GM12878 (cell line): ENCODE results near the gene KLRK1. TPM values are rescaled to one million over a fixed set of nuclear protein-coding genes. Genes with fewer than 3 reads are reported as not detected.

Experiments used
- ATAC-seq: fragments of 200-7000 bp; cut with Tn5 transposase; 3 replicates; pipeline ENCODE4 v1.9.1; 2020; ENCODE audit warnings: mild to moderate bottlenecking, moderate library complexity
- BruUV-seq: library from RNA; stranded (reverse); fragments of 400-500 nt; replicated peaks from 2 replicates; lab custom pipeline; 2021; lab: Mats Ljungman, UMichigan
- CTCF ChIA-PET: fragments of 300-600 bp; sonication (Branson Sonifier 250); formaldehyde crosslinking; extraction: SDS; loops from one replicate; lab custom pipeline; 2021; ENCODE audit warnings: inconsistent platforms; lab: Yijun Ruan, JAX
- POLR2A ChIA-PET: fragments of 350-600 bp; formaldehyde crosslinking; extraction: SDS; loops from one replicate; lab custom pipeline; 2021; ENCODE audit warnings: inconsistent platforms; lab: Charles Lee
- RAD21 ChIA-PET: fragments of 300-600 bp; sonication (Branson Sonifier 250); formaldehyde crosslinking; loops from one replicate; lab custom pipeline; 2023; ENCODE audit warnings: antibody characterized with exemption; ENCODE audit not compliant: unreplicated experiment; lab: Charles Lee
- SMC1A ChIA-PET: fragments of 300-600 bp; sonication (Branson Sonifier 250); formaldehyde crosslinking; loops from one replicate; lab custom pipeline; 2023; ENCODE audit not compliant: unreplicated experiment, uncharacterized antibody; lab: Charles Lee
- DNase-seq: peaks from one replicate; pipeline ENCODE4 v3.0.0-alpha.2; 2011; ENCODE audit warnings: low read depth, low spot score
- FAIRE-seq: peaks from 3 replicates; lab custom pipeline; 2011; peaks lifted over from hg19 to GRCh38; lab: Jason Lieb, UNC
- H2AFZ ChIP-seq: 2 replicates; pipeline ENCODE4 v1.6.0; 2011; ENCODE audit warnings: low read depth, low read length, control low read depth; ENCODE audit not compliant: control insufficient read depth
- H3K27ac ChIP-seq: 2 replicates; pipeline ENCODE4 v1.5.1; 2011; ENCODE audit warnings: control low read depth; ENCODE audit not compliant: control insufficient read depth, insufficient read depth
- H3K27me3 ChIP-seq, 2 experiments: replicated peaks in 1 of 2; 2 replicates each; pipeline versions ENCODE4 v1.6.0 to v1.6.1; 2011; ENCODE audit warnings: low read length in 1 of 2; ENCODE audit not compliant: control insufficient read depth in 2 of 2, insufficient read depth in 2 of 2
- H3K36me3 ChIP-seq, 2 experiments: 2 replicates each; pipeline ENCODE4 v1.5.1; 2011; ENCODE audit warnings: low read length in 1 of 2; ENCODE audit not compliant: control insufficient read depth in 2 of 2, insufficient read depth in 2 of 2
- H3K4me1 ChIP-seq: 2 replicates; pipeline ENCODE4 v1.6.1; 2011; ENCODE audit warnings: mild to moderate bottlenecking, low read length, moderate library complexity, mixed read lengths; ENCODE audit not compliant: control insufficient read depth, insufficient read depth
- H3K4me2 ChIP-seq: 2 replicates; pipeline ENCODE4 v1.6.0; 2011; ENCODE audit warnings: control low read depth; ENCODE audit not compliant: control insufficient read depth, insufficient read depth
- H3K4me3 ChIP-seq: fragments of 200-600 bp; sonication (generic); 2 replicates; pipeline ENCODE4 v1.5.1; 2016
- H3K79me2 ChIP-seq: 2 replicates; pipeline ENCODE4 v1.6.0; 2011; ENCODE audit warnings: low read length; ENCODE audit not compliant: control insufficient read depth, insufficient read depth
- H3K9ac ChIP-seq: 2 replicates; pipeline ENCODE4 v1.8.0; 2011; ENCODE audit warnings: low read length, control low read depth, mixed read lengths; ENCODE audit not compliant: control insufficient read depth, insufficient read depth
- H3K9me3 ChIP-seq: replicated peaks from 3 replicates; pipeline ENCODE4 v1.5.1; 2011; ENCODE audit warnings: mild to moderate bottlenecking, low read length; ENCODE audit not compliant: control insufficient read depth, insufficient read depth
- H4K20me1 ChIP-seq: 2 replicates; pipeline ENCODE4 v1.6.0; 2011; ENCODE audit not compliant: control insufficient read depth, insufficient read depth
- ASH2L ChIP-seq: fragments of 300-600, 200-600 bp; sonication (generic); IDR thresholded peaks from 2 replicates; pipeline ENCODE4 v1.6.1; 2017; ENCODE audit warnings: low read depth, mild to moderate bottlenecking, borderline replicate concordance
- CREM ChIP-seq: IDR thresholded peaks from 2 replicates; pipeline ENCODE4 v1.6.1; 2014; ENCODE audit warnings: antibody characterized with exemption, low read depth
- E2F4 ChIP-seq: IDR thresholded peaks from 2 replicates; pipeline ENCODE4 v1.6.1; 2012; ENCODE audit warnings: low read depth, low read length, improper control_type of control experiment
- ETV6 ChIP-seq, 2 experiments: fragments of 450-650 bp in 1 of 2; IDR thresholded peaks in 1 of 2; conservative IDR thresholded peaks in 1 of 2; 2 replicates each; pipeline ENCODE4 v1.6.1; 2014; ENCODE audit warnings: antibody characterized with exemption in 1 of 2, borderline replicate concordance in 1 of 2, low read depth in 1 of 2, mild to moderate bottlenecking in 1 of 2, moderate library complexity in 1 of 2
- FOS ChIP-seq: IDR thresholded peaks from 3 replicates; pipeline ENCODE4 v1.6.1; 2011; ENCODE audit warnings: borderline replicate concordance; ENCODE audit not compliant: insufficient read length; ENCODE audit errors: extremely low read depth
- GABPA ChIP-seq: IDR thresholded peaks from 2 replicates; pipeline ENCODE4 v1.6.1; 2014; ENCODE audit warnings: antibody characterized with exemption, low read depth, mild to moderate bottlenecking, inconsistent platforms
- NBN ChIP-seq: fragments of 450-650 bp; IDR thresholded peaks from 2 replicates; pipeline ENCODE4 v1.6.1; 2016
- NR2C2 ChIP-seq: IDR thresholded peaks from 2 replicates; pipeline ENCODE4 v1.6.1; 2011; ENCODE audit warnings: borderline replicate concordance, low read depth; ENCODE audit not compliant: control insufficient read depth, insufficient read length
- NRF1 ChIP-seq: conservative IDR thresholded peaks from 2 replicates; pipeline ENCODE4 v1.6.1; 2011; ENCODE audit warnings: mild to moderate bottlenecking, low read depth, low read length, improper control_type of control experiment
- RELB ChIP-seq: fragments of 450-650 bp; IDR thresholded peaks from 2 replicates; pipeline ENCODE4 v1.6.1; 2017; ENCODE audit warnings: low read depth, mild to moderate bottlenecking, moderate library complexity
- RUNX3 ChIP-seq: IDR thresholded peaks from 2 replicates; pipeline ENCODE4 v1.6.1; 2012; ENCODE audit warnings: low read length, inconsistent platforms
- SIX5 ChIP-seq: IDR thresholded peaks from 2 replicates; pipeline ENCODE4 v1.6.1; 2011; ENCODE audit warnings: mild to moderate bottlenecking, low read depth, low read length, moderate library complexity; ENCODE audit not compliant: severe bottlenecking
- SP1 ChIP-seq: IDR thresholded peaks from one replicate; pipeline ENCODE4 v1.6.1; 2011; ENCODE audit warnings: low read depth, low read length
- SPI1 ChIP-seq: IDR thresholded peaks from 2 replicates; pipeline ENCODE4 v1.6.1; 2011; ENCODE audit warnings: low read depth, mild to moderate bottlenecking, low read length, moderate library complexity, borderline replicate concordance; ENCODE audit not compliant: insufficient read depth
- STAT3 ChIP-seq: IDR thresholded peaks from 2 replicates; pipeline ENCODE4 v1.6.1; 2011; ENCODE audit warnings: low read depth, low read length, improper control_type of control experiment
- WRNIP1 ChIP-seq: IDR thresholded peaks from 2 replicates; pipeline ENCODE4 v1.6.1; 2011; ENCODE audit warnings: low read depth, low read length, improper control_type of control experiment, borderline replicate concordance
- WGBS: methylation state at CpG from one replicate; pipeline ENCODE4 v1.1.6; 2016; ENCODE audit warnings: low lambda C conversion rate; ENCODE audit not compliant: insufficient replicate concordance, insufficient coverage; ENCODE audit errors: missing lambda C conversion rate; 5-methylcytosine and 5-hydroxymethylcytosine counted together
- in situ Hi-C: fragments of 300-500 bp; cut with MboI; formaldehyde crosslinking; loops from 9 replicates; pipeline ENCODE4 v1.14.3; 2018; ENCODE audit warnings: mixed read lengths
- intact Hi-C: fragments of 100-400 bp; cut with micrococcal nuclease; formaldehyde crosslinking; loops from one replicate; pipeline ENCODE4 v1.14.2; 2022; ENCODE audit not compliant: unreplicated experiment
- polyA plus RNA-seq, 11 experiments: library from polyadenylated mRNA; depleted of rRNA in 4 of 11; unstranded in 6 of 11; stranded (reverse) in 5 of 11; fragments of >200 nt; fragmentation: Nextera tagmentation in 4 of 11; fragmentation: Illumina TruSeq in 1 of 11; extraction: Ambion mirVana in 4 of 11; extraction: Trizol in 1 of 11; gene quantifications; 1 replicate in 1 of 11; 2 replicates in 10 of 11; pipeline versions ENCODE4 v1.2.1 to v1.2.3, GENCODE V29; 2011 to 2016; ENCODE audit warnings: inconsistent platforms in 2 of 11, missing spikeins in 2 of 11, low read depth in 1 of 11
- total RNA-seq, 4 experiments: library from RNA; depleted of rRNA in 3 of 4; stranded (reverse); fragments of >200 nt in 3 of 4; fragmentation: Illumina TruSeq in 1 of 4; extraction: Trizol in 1 of 4; gene quantifications; 2 replicates each; pipeline versions ENCODE4 v1.2.1 to v1.2.3, GENCODE V29; 2013 to 2021
- TF ChIP-seq, protein P1 (sequence below): fragments of 150-350 bp; IDR thresholded peaks from 2 replicates; pipeline ENCODE4 v1.6.1; 2014; ENCODE audit warnings: mild to moderate bottlenecking, low read depth, low read length

The KLRK1 gene
- total and polyA plus RNA-seq, 10 of the 15 experiments (the other 5 are each of a cell fraction or from before 2014, with no cell fraction given): 0.27 to 2.0 (median 0.99) TPM

DNA sequence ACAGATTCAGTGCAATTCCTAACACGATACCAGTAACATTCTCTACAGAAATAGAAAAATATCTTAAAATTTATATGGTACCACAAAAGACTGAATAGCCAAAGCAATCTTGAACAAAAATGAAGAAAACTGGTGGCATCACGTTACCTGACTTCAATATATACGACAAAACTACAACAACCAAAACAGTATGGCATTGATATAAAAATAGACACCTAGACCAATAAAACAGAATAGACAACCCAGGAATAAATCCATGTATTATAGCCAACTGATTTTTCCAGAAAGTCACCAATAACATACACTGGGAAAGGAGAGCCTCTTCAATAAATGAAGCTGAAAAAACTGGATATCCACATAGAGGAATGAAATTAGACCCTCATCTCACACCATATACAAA, 5.7 kb downstream of the KLRK1 start:
- Histone ChIP-seq H3K4me1 (no peaks in the 10 kb centered on the region), H4K20me1 (no peaks in the 10 kb centered on the region), H2AFZ (no peak overlapping the region), H3K4me3 (no peak overlapping the region), H3K9ac (no peak overlapping the region), H3K27ac (no peak overlapping the region), H3K27me3 (no peaks in the 10 kb centered on the region), H3K79me2 (no peaks in the 10 kb centered on the region), H3K4me2 (no peak overlapping the region), H3K36me3 (no peaks in the 10 kb centered on the region), H3K9me3 (no peaks in the 10 kb centered on the region; the same call in 2 of the 3 replicates)
- no TSS peak for BruUV-seq
- intact Hi-C loops (no loop called here), in situ Hi-C loops (no loop called here)
- 50% methylated on average over 3 of the region's 3 CpGs for WGBS
- ChIA-PET POLR2A (no interaction called here), RAD21 (no interaction called here), CTCF (interaction anchor here (1.6 kb wide), 1 partner anchor 10 kb away, joined by 3 read pairs; no protein-coding TSS in a partner anchor), SMC1A (no interaction called here)
- FAIRE-seq: no peak
- ATAC-seq: no peak
- DNase-seq: no peak
- TF ChIP-seq SIX5: no peak
- no peak for TF ChIP-seq WRNIP1
- no peak for TF ChIP-seq FOS
- TF ChIP-seq RELB: no peak
- TF ChIP-seq GABPA: no peak
- TF ChIP-seq, protein P1, sequence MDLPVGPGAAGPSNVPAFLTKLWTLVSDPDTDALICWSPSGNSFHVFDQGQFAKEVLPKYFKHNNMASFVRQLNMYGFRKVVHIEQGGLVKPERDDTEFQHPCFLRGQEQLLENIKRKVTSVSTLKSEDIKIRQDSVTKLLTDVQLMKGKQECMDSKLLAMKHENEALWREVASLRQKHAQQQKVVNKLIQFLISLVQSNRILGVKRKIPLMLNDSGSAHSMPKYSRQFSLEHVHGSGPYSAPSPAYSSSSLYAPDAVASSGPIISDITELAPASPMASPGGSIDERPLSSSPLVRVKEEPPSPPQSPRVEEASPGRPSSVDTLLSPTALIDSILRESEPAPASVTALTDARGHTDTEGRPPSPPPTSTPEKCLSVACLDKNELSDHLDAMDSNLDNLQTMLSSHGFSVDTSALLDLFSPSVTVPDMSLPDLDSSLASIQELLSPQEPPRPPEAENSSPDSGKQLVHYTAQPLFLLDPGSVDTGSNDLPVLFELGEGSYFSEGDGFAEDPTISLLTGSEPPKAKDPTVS: no peak
- no peak for TF ChIP-seq NBN
- TF ChIP-seq NRF1: no peak
- no peak for TF ChIP-seq SPI1
- TF ChIP-seq SP1: no peak
- TF ChIP-seq NR2C2: no peak
- TF ChIP-seq ASH2L: no peak
- no peak for TF ChIP-seq ETV6 (conservative IDR thresholded peaks at IDR 0.05 in 1 of 2, IDR thresholded peaks at IDR 0.05 in 1 of 2; ENCODE audit: borderline replicate concordance in 1 of 2, low read depth in 1 of 2)
- no peak for TF ChIP-seq RUNX3
- no peak for TF ChIP-seq CREM
- TF ChIP-seq STAT3: no peak
- TF ChIP-seq E2F4: no peak
